Measurements from ENCODE around the gene FRMD4A.

DNA sequence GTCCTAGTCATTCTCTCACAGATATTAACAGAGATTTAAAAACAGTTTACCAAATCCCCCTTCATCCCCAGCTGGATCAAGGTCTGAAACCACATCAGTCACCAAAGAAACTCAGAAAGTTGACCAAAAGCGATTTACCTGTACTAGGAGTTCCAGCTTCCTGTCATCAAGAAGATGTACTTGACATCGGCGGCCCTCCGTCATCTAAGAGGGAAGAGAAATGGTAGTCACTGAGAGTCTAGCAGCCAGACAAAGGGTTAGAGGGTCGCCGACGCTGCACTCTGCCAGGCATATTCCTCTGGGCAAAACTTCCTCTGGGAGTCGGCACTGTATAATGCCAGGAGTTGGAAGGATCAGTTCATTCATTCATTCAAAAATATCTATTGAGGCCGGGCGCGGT lies 472.0 kb downstream of the FRMD4A start:
- TF ChIP-seq, protein P1, sequence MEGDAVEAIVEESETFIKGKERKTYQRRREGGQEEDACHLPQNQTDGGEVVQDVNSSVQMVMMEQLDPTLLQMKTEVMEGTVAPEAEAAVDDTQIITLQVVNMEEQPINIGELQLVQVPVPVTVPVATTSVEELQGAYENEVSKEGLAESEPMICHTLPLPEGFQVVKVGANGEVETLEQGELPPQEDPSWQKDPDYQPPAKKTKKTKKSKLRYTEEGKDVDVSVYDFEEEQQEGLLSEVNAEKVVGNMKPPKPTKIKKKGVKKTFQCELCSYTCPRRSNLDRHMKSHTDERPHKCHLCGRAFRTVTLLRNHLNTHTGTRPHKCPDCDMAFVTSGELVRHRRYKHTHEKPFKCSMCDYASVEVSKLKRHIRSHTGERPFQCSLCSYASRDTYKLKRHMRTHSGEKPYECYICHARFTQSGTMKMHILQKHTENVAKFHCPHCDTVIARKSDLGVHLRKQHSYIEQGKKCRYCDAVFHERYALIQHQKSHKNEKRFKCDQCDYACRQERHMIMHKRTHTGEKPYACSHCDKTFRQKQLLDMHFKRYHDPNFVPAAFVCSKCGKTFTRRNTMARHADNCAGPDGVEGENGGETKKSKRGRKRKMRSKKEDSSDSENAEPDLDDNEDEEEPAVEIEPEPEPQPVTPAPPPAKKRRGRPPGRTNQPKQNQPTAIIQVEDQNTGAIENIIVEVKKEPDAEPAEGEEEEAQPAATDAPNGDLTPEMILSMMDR (IDR thresholded peaks at IDR 0.05; ENCODE audit: low read depth, low read length): no peak
- no peak for TF ChIP-seq MYC (IDR thresholded peaks at IDR 0.05; ENCODE audit: low read depth, low read length)
- TF ChIP-seq, protein P2, sequence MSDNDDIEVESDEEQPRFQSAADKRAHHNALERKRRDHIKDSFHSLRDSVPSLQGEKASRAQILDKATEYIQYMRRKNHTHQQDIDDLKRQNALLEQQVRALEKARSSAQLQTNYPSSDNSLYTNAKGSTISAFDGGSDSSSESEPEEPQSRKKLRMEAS (IDR thresholded peaks at IDR 0.05; ENCODE audit: low read depth, low read length): no peak
- no peak for TF ChIP-seq POLR2A (IDR thresholded peaks at IDR 0.05; ENCODE audit: extremely low read depth, insufficient read length)

Data from NB4 (cell line).